Measurements from ENCODE around the gene FYN.

Gene FYN

GRCh38 chr6:111701146-111701545 is 172.1 kb downstream of the FYN start:
- DNase-seq (ENCODE audit: insufficient read length) (no peak), FAIRE-seq (no peak)
- TF ChIP-seq POLR2AphosphoS5 (IDR thresholded peaks at IDR 0.05; ENCODE audit: low read depth, low read length) (no peak), POLR2A (IDR thresholded peaks at IDR 0.05; ENCODE audit: low read depth, low read length) (no peak), TAF1 (IDR thresholded peaks at IDR 0.05; ENCODE audit: borderline replicate concordance, low read depth, low read length) (no peak)

- FAIRE-seq (no peak), DNase-seq (ENCODE audit: insufficient read length) (no peak)
- TF ChIP-seq TAF1 (IDR thresholded peaks at IDR 0.05; ENCODE audit: borderline replicate concordance, low read depth, low read length) (no peak), POLR2A (IDR thresholded peaks at IDR 0.05; ENCODE audit: low read depth, low read length) (no peak), POLR2AphosphoS5 (IDR thresholded peaks at IDR 0.05; ENCODE audit: low read depth, low read length) (no peak)
Measured at GRCh38 chr6:111700135-111700690, 173.0 kb downstream of the FYN start.

DNA sequence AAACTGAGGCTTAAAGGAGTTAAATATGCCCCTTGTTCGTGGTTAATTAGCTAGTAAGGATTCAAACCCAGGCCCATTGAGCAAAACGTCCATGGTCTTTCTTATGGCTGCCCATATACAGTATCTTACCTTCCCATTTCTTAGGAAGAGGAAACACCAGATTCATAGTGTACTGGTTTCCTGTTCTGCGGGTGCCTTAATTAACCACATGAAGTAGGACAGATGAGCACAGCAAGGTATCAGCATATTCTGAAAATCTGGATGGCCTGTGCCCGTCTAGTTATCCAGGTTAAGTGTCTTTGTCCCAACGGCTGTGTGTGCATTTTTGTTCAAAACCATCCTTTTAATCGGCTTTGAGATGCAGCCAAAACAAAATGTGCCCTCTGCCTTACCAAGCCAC is 174.1 kb downstream of the FYN start:
- FAIRE-seq: no peak

GRCh38 chr6:111696814-111697213 is 176.4 kb downstream of the FYN start:
- FAIRE-seq (no peak), DNase-seq (ENCODE audit: insufficient read length) (no peak)
- TF ChIP-seq POLR2AphosphoS5 (IDR thresholded peaks at IDR 0.05; ENCODE audit: low read depth, low read length) (no peak), POLR2A (IDR thresholded peaks at IDR 0.05; ENCODE audit: low read depth, low read length) (no peak), TAF1 (IDR thresholded peaks at IDR 0.05; ENCODE audit: borderline replicate concordance, low read depth, low read length) (no peak)

More for the DNA sequence above, 174.1 kb downstream of the FYN start:
- DNase-seq (ENCODE audit: insufficient read length): no peak
- TF ChIP-seq POLR2AphosphoS5 (IDR thresholded peaks at IDR 0.05; ENCODE audit: low read depth, low read length) (no peak), POLR2A (IDR thresholded peaks at IDR 0.05; ENCODE audit: low read depth, low read length) (no peak), TAF1 (IDR thresholded peaks at IDR 0.05; ENCODE audit: borderline replicate concordance, low read depth, low read length) (no peak)

- TF ChIP-seq POLR2AphosphoS5 (IDR thresholded peaks at IDR 0.05; ENCODE audit: low read depth, low read length): no peak
- no peak for FAIRE-seq
- no peak for DNase-seq (ENCODE audit: insufficient read length)
Measured at GRCh38 chr6:111692327-111693164, 180.7 kb downstream of the FYN start.

- DNase-seq (ENCODE audit: insufficient read length) (no peak), FAIRE-seq (no peak)
- TF ChIP-seq TAF1 (IDR thresholded peaks at IDR 0.05; ENCODE audit: borderline replicate concordance, low read depth, low read length) (no peak), POLR2AphosphoS5 (IDR thresholded peaks at IDR 0.05; ENCODE audit: low read depth, low read length) (no peak), POLR2A (IDR thresholded peaks at IDR 0.05; ENCODE audit: low read depth, low read length) (no peak)
Measured at GRCh38 chr6:111691345-111692225, 181.7 kb downstream of the FYN start.

GRCh38 chr6:111689946-111690345 is 183.3 kb downstream of the FYN start:
- FAIRE-seq (no peak), DNase-seq (ENCODE audit: insufficient read length) (no peak)
- TF ChIP-seq POLR2A (IDR thresholded peaks at IDR 0.05; ENCODE audit: low read depth, low read length) (no peak), POLR2AphosphoS5 (IDR thresholded peaks at IDR 0.05; ENCODE audit: low read depth, low read length) (no peak), TAF1 (IDR thresholded peaks at IDR 0.05; ENCODE audit: borderline replicate concordance, low read depth, low read length) (no peak)

- DNase-seq (ENCODE audit: insufficient read length): no peak
- no peak for TF ChIP-seq POLR2A (IDR thresholded peaks at IDR 0.05; ENCODE audit: low read depth, low read length)
- no peak for TF ChIP-seq TAF1 (IDR thresholded peaks at IDR 0.05; ENCODE audit: borderline replicate concordance, low read depth, low read length)
- TF ChIP-seq POLR2AphosphoS5 (IDR thresholded peaks at IDR 0.05; ENCODE audit: low read depth, low read length): no peak
- FAIRE-seq: no peak
Measured at GRCh38 chr6:111689419-111689818, 183.8 kb downstream of the FYN start.

GRCh38 chr6:111688331-111688730 is 184.9 kb downstream of the FYN start:
- DNase-seq (ENCODE audit: insufficient read length) (no peak), FAIRE-seq (no peak)
- no peak for TF ChIP-seq POLR2A (IDR thresholded peaks at IDR 0.05; ENCODE audit: low read depth, low read length)
- TF ChIP-seq TAF1 (IDR thresholded peaks at IDR 0.05; ENCODE audit: borderline replicate concordance, low read depth, low read length): no peak
- no peak for TF ChIP-seq POLR2AphosphoS5 (IDR thresholded peaks at IDR 0.05; ENCODE audit: low read depth, low read length)

- no peak for TF ChIP-seq TAF1 (IDR thresholded peaks at IDR 0.05; ENCODE audit: borderline replicate concordance, low read depth, low read length)
- no peak for TF ChIP-seq POLR2A (IDR thresholded peaks at IDR 0.05; ENCODE audit: low read depth, low read length)
- no peak for TF ChIP-seq POLR2AphosphoS5 (IDR thresholded peaks at IDR 0.05; ENCODE audit: low read depth, low read length)
- DNase-seq (ENCODE audit: insufficient read length): no peak
- no peak for FAIRE-seq
Measured at GRCh38 chr6:111687652-111688051, 185.6 kb downstream of the FYN start.

DNA sequence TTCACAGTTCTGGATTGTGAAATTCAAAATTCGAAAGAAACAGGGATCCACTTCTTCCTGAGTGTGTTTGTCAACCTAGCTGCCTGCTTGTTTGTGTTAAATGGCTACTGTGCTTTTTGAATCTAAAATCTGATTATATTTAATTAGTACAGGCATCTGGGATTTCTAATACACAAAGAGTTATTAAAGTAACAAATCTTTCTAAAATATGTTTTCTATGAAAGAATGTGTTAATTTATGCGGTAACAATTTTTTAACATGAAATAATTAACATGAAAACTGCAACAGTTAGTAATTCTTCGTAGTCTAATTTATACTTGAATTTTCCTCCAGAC is 186.4 kb downstream of the FYN start:
- FAIRE-seq (no peak), DNase-seq (ENCODE audit: insufficient read length) (no peak)
- TF ChIP-seq POLR2AphosphoS5 (IDR thresholded peaks at IDR 0.05; ENCODE audit: low read depth, low read length) (no peak), TAF1 (IDR thresholded peaks at IDR 0.05; ENCODE audit: borderline replicate concordance, low read depth, low read length) (no peak), POLR2A (IDR thresholded peaks at IDR 0.05; ENCODE audit: low read depth, low read length) (no peak)
